DOHH2 (cell line): Measurements from ENCODE around the gene DZIP1L.

ENCODE experiments used
- H3F3A ChIP-seq: fragments of 200-600 bp; sonication (generic), shearing (Covaris generic); 2 replicates; pipeline ENCODE4 v1.6.0; 2016; ENCODE audit warnings: antibody characterized with exemption, mild to moderate bottlenecking; ENCODE audit not compliant: control insufficient read depth, insufficient read depth
- H3K27ac ChIP-seq: fragments of 200-600 bp; sonication (generic); 2 replicates; pipeline ENCODE4 v1.5.1; 2014; ENCODE audit warnings: low read depth, mild to moderate bottlenecking, low read length, moderate library complexity
- H3K27me3 ChIP-seq: fragments of 200-600 bp; sonication (generic); 2 replicates; pipeline ENCODE4 v1.6.1; 2014; ENCODE audit warnings: mild to moderate bottlenecking, low read length, mixed read lengths; ENCODE audit not compliant: control insufficient read depth
- H3K36me3 ChIP-seq: fragments of 200-600 bp; sonication (generic); 2 replicates; pipeline ENCODE4 v1.6.1; 2014; ENCODE audit warnings: mild to moderate bottlenecking, low read length, moderate library complexity, mixed read lengths; ENCODE audit not compliant: control insufficient read depth
- H3K4me1 ChIP-seq: fragments of 200-600 bp; sonication (generic); 2 replicates; pipeline ENCODE4 v1.6.1; 2014; ENCODE audit warnings: mild to moderate bottlenecking, low read length, mixed read lengths; ENCODE audit not compliant: control insufficient read depth
- H3K4me2 ChIP-seq: fragments of 200-600 bp; sonication (generic); 2 replicates; pipeline ENCODE4 v1.6.0; 2014; ENCODE audit warnings: mild to moderate bottlenecking, low read length, moderate library complexity
- H3K4me3 ChIP-seq: fragments of 200-600 bp; sonication (generic); 2 replicates; pipeline ENCODE4 v1.5.1; 2014; ENCODE audit warnings: mild to moderate bottlenecking, low read length, mixed read lengths
- H3K79me2 ChIP-seq: fragments of 200-600 bp; sonication (generic); 2 replicates; pipeline ENCODE4 v1.6.1; 2014; ENCODE audit warnings: mild to moderate bottlenecking, low read length, mixed read lengths; ENCODE audit not compliant: control insufficient read depth
- H3K9me2 ChIP-seq: fragments of 200-600 bp; sonication (generic); replicated peaks from 2 replicates; pipeline ENCODE4 v1.6.1; 2014; ENCODE audit warnings: mild to moderate bottlenecking, low read length, mixed read lengths; ENCODE audit not compliant: control insufficient read depth
- H3K9me3 ChIP-seq: fragments of 200-600 bp; sonication (generic); 2 replicates; pipeline ENCODE4 v1.6.1; 2014; ENCODE audit warnings: antibody characterized with exemption, low read length, mixed read lengths; ENCODE audit not compliant: control insufficient read depth, insufficient read depth
- H4K20me1 ChIP-seq: fragments of 200-600 bp; sonication (generic); 2 replicates; pipeline ENCODE4 v1.6.0; 2014; ENCODE audit warnings: low read depth, mild to moderate bottlenecking, antibody characterized with exemption, low read length, moderate library complexity; ENCODE audit not compliant: control insufficient read depth, insufficient read depth
- CTCF ChIP-seq: fragments of 200-600 bp; sonication (generic); IDR thresholded peaks from one replicate; pipeline ENCODE4 v1.5.1; 2014; ENCODE audit warnings: antibody characterized with exemption, mild to moderate bottlenecking, low read depth, low read length; ENCODE audit not compliant: poor library complexity, severe bottlenecking
- EZH2phosphoT487 ChIP-seq: fragments of 200-600 bp; sonication (generic); IDR thresholded peaks from 2 replicates; pipeline ENCODE4 v1.6.1; 2017; ENCODE audit warnings: borderline replicate concordance, mild to moderate bottlenecking, antibody characterized with exemption, low read length, moderate library complexity, mixed read lengths

DZIP1L gene

GRCh38 chr3:138078096-138078495 lies 37.3 kb downstream of the DZIP1L start:
- Histone ChIP-seq H3K4me2 (no peak overlapping the region), H3K36me3 (no peaks in the 10 kb centered on the region), H3K27me3 (peaks cover 14% of the 10 kb centered on the region), H3K27ac (no peak overlapping the region), H3K9me2 (no peaks in the 10 kb centered on the region), H3F3A (no peaks in the 10 kb centered on the region), H3K9me3 (no peaks in the 10 kb centered on the region), H4K20me1 (no peaks in the 10 kb centered on the region), H3K4me1 (no peaks in the 10 kb centered on the region), H3K4me3 (no peak overlapping the region), H3K79me2 (no peaks in the 10 kb centered on the region)
- TF ChIP-seq CTCF, result no peak
- no peak for TF ChIP-seq EZH2phosphoT487

GRCh38 chr3:138072796-138073195 lies 42.6 kb downstream of the DZIP1L start:
- H3K4me2 ChIP-seq, result no peak overlapping the region
- no peaks in the 10 kb centered on the region for H3K79me2 ChIP-seq
- H3K27ac ChIP-seq, result no peak overlapping the region
- no peaks in the 10 kb centered on the region for H3K36me3 ChIP-seq
- no peaks in the 10 kb centered on the region for H4K20me1 ChIP-seq
- no peaks in the 10 kb centered on the region for H3K4me1 ChIP-seq
- TF ChIP-seq CTCF, result no peak
- no peaks in the 10 kb centered on the region for H3K9me2 ChIP-seq
- no peaks in the 10 kb centered on the region for H3K9me3 ChIP-seq
- no peak overlapping the region for H3K4me3 ChIP-seq
- H3F3A ChIP-seq, result no peaks in the 10 kb centered on the region
- H3K27me3 ChIP-seq, result peaks cover 4% of the 10 kb centered on the region; the same call in 1 of the 2 replicates

- H3K4me1 ChIP-seq, result no peaks in the 10 kb centered on the region
- H3K79me2 ChIP-seq, result no peaks in the 10 kb centered on the region
- no peak overlapping the region for H3K27ac ChIP-seq
- H3K36me3 ChIP-seq, result no peaks in the 10 kb centered on the region
- no peaks in the 10 kb centered on the region for H4K20me1 ChIP-seq
- H3F3A ChIP-seq, result no peaks in the 10 kb centered on the region
- no peak overlapping the region for H3K4me3 ChIP-seq
- TF ChIP-seq EZH2phosphoT487, result no peak
- no peak for TF ChIP-seq CTCF
- H3K9me3 ChIP-seq, result no peaks in the 10 kb centered on the region
- H3K27me3 ChIP-seq, result peaks cover 4% of the 10 kb centered on the region; the same call in 1 of the 2 replicates
- no peaks in the 10 kb centered on the region for H3K9me2 ChIP-seq
- H3K4me2 ChIP-seq, result no peak overlapping the region
These were observed 45.4 kb downstream of the DZIP1L start for GRCh38 chr3:138070006-138070405.
